Cardiac fibroblast (primary cell): Measurements from ENCODE around the gene P2RY12.

Experiments
- DNase-seq, 2 donors: peaks; one replicate each; pipeline versions ENCODE4 v3.0.0 to v3.0.0-alpha.2; 2010; ENCODE audit warnings: low read depth in 2 of 2
- H3K4me3 ChIP-seq, 2 donors: replicated peaks in 1 of 2; 1 replicate in 1 of 2; 2 replicates in 1 of 2; pipeline ENCODE4 v1.5.1; 2011; ENCODE audit warnings: low read depth in 2 of 2, low read length in 2 of 2, mild to moderate bottlenecking in 2 of 2, moderate library complexity in 1 of 2
- TF ChIP-seq, protein P1 (sequence below): IDR thresholded peaks from one replicate; pipeline ENCODE4 v1.5.1; 2011; ENCODE audit warnings: low read depth, mild to moderate bottlenecking, low read length, inconsistent platforms

Gene P2RY12

DNA sequence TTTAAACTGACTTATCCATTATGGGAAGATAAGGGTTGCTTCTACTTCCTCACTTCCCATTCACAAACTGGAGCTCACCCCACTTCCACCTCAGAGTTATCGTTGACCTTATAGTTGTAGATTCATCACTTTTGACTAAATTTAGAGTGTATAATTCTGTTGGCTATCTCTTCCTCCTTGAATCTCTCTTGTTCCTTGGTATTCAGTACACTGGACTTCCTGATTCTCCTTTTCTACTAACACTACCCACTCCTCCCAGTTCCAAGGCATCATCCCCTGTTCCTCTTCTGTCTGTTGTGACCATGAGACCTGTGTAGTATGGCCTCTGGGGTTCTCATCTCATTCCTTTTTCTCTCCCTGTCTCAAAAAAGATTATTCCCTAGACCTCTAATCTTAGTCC is 62.0 kb downstream of the P2RY12 start:
- H3K4me3 ChIP-seq: no peak overlapping the region
- TF ChIP-seq, protein P1, sequence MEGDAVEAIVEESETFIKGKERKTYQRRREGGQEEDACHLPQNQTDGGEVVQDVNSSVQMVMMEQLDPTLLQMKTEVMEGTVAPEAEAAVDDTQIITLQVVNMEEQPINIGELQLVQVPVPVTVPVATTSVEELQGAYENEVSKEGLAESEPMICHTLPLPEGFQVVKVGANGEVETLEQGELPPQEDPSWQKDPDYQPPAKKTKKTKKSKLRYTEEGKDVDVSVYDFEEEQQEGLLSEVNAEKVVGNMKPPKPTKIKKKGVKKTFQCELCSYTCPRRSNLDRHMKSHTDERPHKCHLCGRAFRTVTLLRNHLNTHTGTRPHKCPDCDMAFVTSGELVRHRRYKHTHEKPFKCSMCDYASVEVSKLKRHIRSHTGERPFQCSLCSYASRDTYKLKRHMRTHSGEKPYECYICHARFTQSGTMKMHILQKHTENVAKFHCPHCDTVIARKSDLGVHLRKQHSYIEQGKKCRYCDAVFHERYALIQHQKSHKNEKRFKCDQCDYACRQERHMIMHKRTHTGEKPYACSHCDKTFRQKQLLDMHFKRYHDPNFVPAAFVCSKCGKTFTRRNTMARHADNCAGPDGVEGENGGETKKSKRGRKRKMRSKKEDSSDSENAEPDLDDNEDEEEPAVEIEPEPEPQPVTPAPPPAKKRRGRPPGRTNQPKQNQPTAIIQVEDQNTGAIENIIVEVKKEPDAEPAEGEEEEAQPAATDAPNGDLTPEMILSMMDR: no peak
- DNase-seq: no peak

DNA sequence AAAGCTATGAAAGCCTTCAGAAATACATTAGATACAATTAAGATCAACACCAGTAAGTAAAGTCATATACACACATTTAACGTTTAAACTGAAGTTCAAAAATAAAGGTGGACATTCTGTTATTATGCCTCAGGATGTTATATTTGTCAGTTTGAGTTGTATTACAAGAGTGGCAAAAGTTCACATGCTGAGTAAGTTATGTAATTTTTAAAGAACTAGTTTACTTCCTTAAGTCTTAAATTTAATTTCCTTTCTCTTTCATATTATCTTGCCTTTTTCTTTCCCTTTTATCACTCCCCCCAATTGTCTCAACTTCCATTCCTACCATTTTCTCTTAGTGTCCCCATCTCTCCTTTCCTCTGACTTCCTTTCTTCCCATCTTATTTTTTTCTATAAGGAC is 63.0 kb downstream of the P2RY12 start:
- TF ChIP-seq, protein P1: no peak
- no peak overlapping the region for H3K4me3 ChIP-seq
- DNase-seq: no peak

DNA sequence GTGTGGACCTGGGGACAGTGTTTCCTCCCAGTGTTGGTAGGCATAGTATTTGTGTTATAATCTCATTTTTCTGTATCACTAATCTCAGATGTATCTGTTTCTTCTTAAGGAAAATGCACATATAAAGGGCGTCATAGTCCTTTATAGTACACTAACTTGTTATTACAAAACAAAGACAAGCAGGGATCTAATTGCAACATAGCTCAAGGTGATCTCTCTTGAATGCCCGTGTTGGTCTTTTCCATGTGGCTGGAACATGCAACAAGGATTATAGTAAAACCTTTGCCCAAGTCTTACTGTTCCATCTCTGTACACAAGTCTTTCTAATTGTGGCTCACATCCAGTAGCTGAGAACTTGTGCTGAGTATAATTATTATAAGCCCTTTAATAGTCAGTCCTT is 64.4 kb downstream of the P2RY12 start:
- no peak for DNase-seq
- TF ChIP-seq, protein P1: no peak
- H3K4me3 ChIP-seq: no peak overlapping the region

DNA sequence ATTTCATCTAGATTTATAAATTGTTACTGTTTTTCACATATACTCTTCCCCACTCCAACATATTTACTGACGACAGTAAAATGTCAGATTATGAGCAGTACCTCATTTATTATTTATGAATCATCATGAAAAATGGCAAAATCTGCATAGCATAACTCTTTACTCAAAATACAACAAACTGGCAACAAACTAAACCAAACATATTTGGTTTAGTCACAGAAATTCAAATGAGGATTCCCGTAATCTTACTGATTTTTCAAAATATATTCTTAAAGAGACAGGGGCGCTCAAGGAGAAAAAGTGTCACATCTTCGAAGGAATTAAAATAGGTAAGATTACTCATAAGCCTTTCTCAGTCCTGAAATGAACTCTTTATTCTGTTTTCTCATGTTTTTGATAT is 64.9 kb downstream of the P2RY12 start:
- TF ChIP-seq, protein P1: no peak
- peak; percentile 35 to 73 for DNase-seq
- H3K4me3 ChIP-seq: no peak overlapping the region

DNA sequence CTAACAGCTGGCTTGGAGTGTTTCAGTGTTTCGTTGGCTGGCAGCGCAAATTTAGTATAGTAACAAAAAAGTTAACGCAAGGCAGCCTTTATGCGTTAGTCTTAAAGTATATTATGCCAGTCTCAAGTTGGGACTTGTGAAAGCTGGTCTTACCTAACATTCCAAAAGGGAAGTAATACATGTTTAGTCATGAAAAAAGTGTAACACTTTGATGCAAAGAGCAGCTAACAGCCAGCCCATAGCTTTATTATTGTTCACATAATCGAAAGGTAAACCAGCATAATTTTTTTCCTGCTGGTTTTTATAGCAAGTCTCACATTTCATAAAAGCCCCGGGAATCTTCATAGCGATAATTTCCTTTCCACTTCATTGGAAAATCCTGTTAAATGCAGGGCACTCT is 65.6 kb downstream of the P2RY12 start:
- H3K4me3 ChIP-seq: no peak overlapping the region
- TF ChIP-seq, protein P1: no peak
- DNase-seq: no peak

DNA sequence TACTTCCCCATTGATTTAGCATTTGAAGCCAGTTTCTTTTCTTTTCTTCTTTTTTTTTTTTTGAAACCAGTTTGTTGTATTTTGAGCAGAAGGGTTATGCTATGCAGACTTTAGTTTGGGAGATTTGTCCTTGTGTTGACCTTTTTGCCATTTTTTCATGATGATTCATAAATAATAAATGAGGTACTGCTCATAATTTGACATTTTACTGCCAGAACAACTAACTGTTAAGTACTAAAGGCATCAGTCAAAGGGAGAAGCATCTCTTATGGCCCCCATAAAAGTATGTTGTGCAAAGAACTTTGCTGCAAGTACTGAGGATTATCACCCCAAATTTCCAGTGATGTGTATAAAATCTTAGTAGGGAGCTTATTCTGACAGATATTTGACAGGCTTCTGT is 66.2 kb downstream of the P2RY12 start:
- no peak overlapping the region for H3K4me3 ChIP-seq
- TF ChIP-seq, protein P1: no peak
- DNase-seq: peak; percentile 31 to 44

DNA sequence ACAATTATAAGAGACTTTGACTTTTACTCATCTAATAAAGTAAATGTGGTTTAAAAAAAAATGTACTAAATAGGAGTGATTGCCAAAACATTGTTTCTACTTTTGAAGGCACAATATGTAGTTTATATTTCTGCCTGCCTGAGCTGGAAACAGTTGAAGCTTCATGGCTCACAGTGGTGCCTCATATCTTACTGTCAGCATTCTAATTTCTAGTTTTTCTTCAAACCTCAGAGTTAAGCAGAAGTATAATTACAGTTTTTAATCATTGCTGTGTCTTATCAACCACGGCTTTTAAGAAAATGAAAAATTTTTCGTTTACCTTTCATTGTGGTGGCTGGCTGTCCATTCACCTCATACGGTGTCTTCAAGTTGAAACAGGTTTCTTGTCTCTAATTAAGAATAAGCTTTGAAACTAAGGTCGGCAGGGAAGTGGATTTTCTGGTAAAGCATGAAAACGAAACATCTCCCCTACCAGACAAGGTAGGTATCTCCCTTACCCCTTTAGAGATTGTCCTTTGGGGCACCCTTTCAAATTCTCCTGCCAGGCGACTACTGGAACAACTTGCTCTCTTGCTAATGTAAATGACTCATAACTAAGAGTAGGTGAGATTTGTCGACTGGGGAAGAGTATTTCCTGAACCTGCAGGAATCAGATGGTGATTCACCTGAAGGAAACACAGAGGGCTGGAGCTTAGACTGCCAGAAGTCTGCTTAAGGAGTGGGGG is 68.1 kb downstream of the P2RY12 start, which contains the start of gene GPR87:
GPR87 (minus strand) TSS at position 554 of the 725 bp plus-strand sequence. CDS start 16,720 bp downstream, outside the sequence.
- peak in 1 of 2 donors; percentile 64 for DNase-seq
- TF ChIP-seq, protein P1: no peak
- H3K4me3 ChIP-seq: no peak within 1 kb of the TSS
